SU-DHL-6 (cell line): Measurements from ENCODE around the gene TPD52L2.

Experiments
- H2AFZ ChIP-seq: fragments of 200-600 bp; sonication (generic); 2 replicates; pipeline ENCODE4 v1.6.1; 2014; ENCODE audit warnings: low read depth, mild to moderate bottlenecking, moderate library complexity, mixed read lengths, antibody characterized with exemption, low read length; ENCODE audit not compliant: severe bottlenecking
- H3F3A ChIP-seq: fragments of 200-600 bp; shearing (Covaris generic); 2 replicates; pipeline ENCODE4 v1.6.0; 2016; ENCODE audit warnings: antibody characterized with exemption, mild to moderate bottlenecking; ENCODE audit not compliant: insufficient read depth
- H3K27ac ChIP-seq: fragments of 200-600 bp; sonication (generic); 2 replicates; pipeline ENCODE4 v1.5.1; 2016; ENCODE audit warnings: low read depth, mild to moderate bottlenecking, low read length, moderate library complexity, mixed read lengths
- H3K27me3 ChIP-seq: fragments of 200-600 bp; sonication (generic), shearing (Covaris generic); 2 replicates; pipeline ENCODE4 v1.6.0; 2014; ENCODE audit warnings: mild to moderate bottlenecking, low read length
- H3K36me3 ChIP-seq: fragments of 200-600 bp; sonication (generic); 2 replicates; pipeline ENCODE4 v1.6.1; 2014; ENCODE audit warnings: mild to moderate bottlenecking, low read length, mixed read lengths
- H3K4me2 ChIP-seq: fragments of 300-600, 200-600 bp; shearing (Covaris generic), sonication (generic); 2 replicates; pipeline ENCODE4 v1.6.0; 2014; ENCODE audit warnings: low read length, low read depth, mild to moderate bottlenecking; ENCODE audit not compliant: poor library complexity, severe bottlenecking
- H3K4me3 ChIP-seq: fragments of 200-600 bp; sonication (generic); 2 replicates; pipeline ENCODE4 v1.5.1; 2014; ENCODE audit warnings: antibody characterized with exemption, low read length, mild to moderate bottlenecking, mixed read lengths; ENCODE audit not compliant: insufficient read depth, poor library complexity, severe bottlenecking
- H3K79me2 ChIP-seq: fragments of 200-600 bp; sonication (generic); 2 replicates; pipeline ENCODE4 v1.6.1; 2014; ENCODE audit warnings: mild to moderate bottlenecking, low read length, moderate library complexity; ENCODE audit not compliant: insufficient read depth
- H3K9ac ChIP-seq: fragments of 200-600 bp; sonication (generic); 2 replicates; pipeline ENCODE4 v1.7.0; 2014; ENCODE audit warnings: mild to moderate bottlenecking, low read length
- H3K9me2 ChIP-seq: fragments of 200-600 bp; sonication (generic); replicated peaks from 2 replicates; pipeline ENCODE4 v1.6.1; 2014; ENCODE audit warnings: low read length; ENCODE audit not compliant: insufficient read depth
- H3K9me3 ChIP-seq: fragments of 200-600 bp; sonication (generic); 2 replicates; pipeline ENCODE4 v1.6.1; 2014; ENCODE audit warnings: low read length, mixed read lengths; ENCODE audit not compliant: insufficient read depth
- H4K20me1 ChIP-seq: fragments of 200-600 bp; sonication (generic); 2 replicates; pipeline ENCODE4 v1.6.1; 2014; ENCODE audit warnings: low read depth, mild to moderate bottlenecking, antibody characterized with exemption, low read length, moderate library complexity, mixed read lengths
- EZH2phosphoT487 ChIP-seq: fragments of 200-600 bp; sonication (generic), shearing (Covaris generic); conservative IDR thresholded peaks from 2 replicates; pipeline ENCODE4 v1.6.1; 2018; ENCODE audit warnings: mild to moderate bottlenecking, antibody characterized with exemption, low read length, moderate library complexity, mixed read lengths
- TF ChIP-seq, protein P1 (sequence below): fragments of 200-600 bp; sonication (generic); IDR thresholded peaks from one replicate; pipeline ENCODE4 v1.5.1; 2017; ENCODE audit warnings: antibody characterized with exemption, mild to moderate bottlenecking, low read length, moderate library complexity; ENCODE audit not compliant: insufficient read depth, poor library complexity, severe bottlenecking

TPD52L2 gene

DNA sequence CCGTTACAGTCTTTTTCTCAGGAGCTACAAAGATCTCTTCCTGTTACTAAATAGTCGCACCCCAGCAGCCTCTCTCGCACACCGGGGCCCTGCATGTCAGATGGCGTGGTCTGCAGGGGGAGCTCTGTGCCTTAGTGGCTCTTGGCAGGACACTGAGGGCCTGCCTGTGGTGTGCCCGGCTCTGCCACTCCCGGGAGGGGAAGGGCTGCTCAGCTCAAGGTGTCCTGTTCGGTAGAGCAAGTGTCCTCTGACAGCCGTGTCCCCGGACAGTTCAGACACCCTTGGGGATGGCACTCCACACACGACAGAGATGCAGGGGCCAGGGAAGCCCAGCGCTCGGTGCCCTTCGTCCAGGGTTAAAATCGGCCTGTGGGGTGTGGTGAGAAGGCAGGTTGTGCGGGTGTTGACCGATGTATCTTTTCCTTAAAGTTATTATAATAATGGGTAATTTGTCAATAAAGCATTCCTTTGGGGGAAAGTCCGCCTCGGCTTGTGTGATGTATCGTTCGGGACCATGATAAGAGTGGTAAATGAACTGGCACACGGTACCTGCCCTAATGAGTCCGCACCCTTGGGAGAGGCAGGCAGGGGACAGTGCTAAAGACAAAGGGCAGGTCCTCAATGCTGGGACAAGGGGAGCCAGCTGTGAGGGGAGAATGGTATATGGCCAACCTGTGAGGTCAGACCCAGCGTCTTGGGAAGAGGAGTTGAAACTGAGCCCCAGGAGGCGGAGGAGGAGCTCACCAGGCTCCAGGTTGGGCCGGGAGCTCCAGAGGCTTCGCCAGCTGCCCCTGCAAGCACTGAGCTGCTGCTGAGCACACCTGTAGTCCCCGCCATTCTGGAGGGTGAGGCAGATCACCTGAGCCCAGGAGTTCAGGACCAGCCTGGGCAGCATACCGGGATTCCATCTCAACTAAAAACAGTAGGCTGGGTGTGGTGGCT, 26.3 kb downstream of the TPD52L2 start:
- no peaks in the 10 kb centered on the region for H3K27me3 ChIP-seq
- no peak overlapping the region for H3K9ac ChIP-seq
- H3K27ac ChIP-seq = no peak overlapping the region
- no peak overlapping the region for H3K4me3 ChIP-seq
- H3K9me3 ChIP-seq = no peaks in the 10 kb centered on the region
- TF ChIP-seq EZH2phosphoT487 = no peak
- H3K79me2 ChIP-seq = peaks cover 10% of the 10 kb centered on the region
- no peaks in the 10 kb centered on the region for H3K36me3 ChIP-seq
- H3F3A ChIP-seq = peaks cover 12% of the 10 kb centered on the region; the same call in 1 of the 2 replicates
- no peak overlapping the region for H2AFZ ChIP-seq
- no peaks in the 10 kb centered on the region for H3K9me2 ChIP-seq
- no peaks in the 10 kb centered on the region for H4K20me1 ChIP-seq
- no peak overlapping the region for H3K4me2 ChIP-seq

DNA sequence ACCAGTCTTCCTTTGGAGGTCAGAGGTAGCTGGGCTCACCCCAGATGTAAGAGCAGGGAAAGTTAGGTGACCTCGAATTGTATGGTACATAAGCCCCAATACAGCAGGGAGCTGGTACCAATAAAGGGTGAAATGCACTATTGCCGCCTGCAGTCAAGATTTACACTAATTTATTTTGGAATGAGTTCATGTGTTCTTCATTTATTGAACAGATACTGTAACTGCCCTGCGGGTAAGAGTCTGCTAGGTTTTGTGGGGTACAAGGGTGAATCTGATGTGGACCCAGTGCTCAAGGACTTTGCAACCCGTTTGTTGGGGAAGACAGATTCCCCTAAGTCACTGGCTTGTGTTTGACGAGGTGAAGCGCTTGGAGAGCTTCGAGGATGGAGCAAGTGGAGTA, 27.3 kb downstream of the TPD52L2 start:
- no peak overlapping the region for H3K4me2 ChIP-seq
- no peaks in the 10 kb centered on the region for H3K9me2 ChIP-seq
- H3K27me3 ChIP-seq = no peaks in the 10 kb centered on the region
- H3K36me3 ChIP-seq = no peaks in the 10 kb centered on the region
- no peaks in the 10 kb centered on the region for H3K9me3 ChIP-seq
- peaks cover 20% of the 10 kb centered on the region for H3K79me2 ChIP-seq
- H3K27ac ChIP-seq = no peak overlapping the region
- H3K4me3 ChIP-seq = no peak overlapping the region
- no peak overlapping the region for H2AFZ ChIP-seq
- H3F3A ChIP-seq = peaks cover 12% of the 10 kb centered on the region; the same call in 1 of the 2 replicates
- no peaks in the 10 kb centered on the region; the same call in 1 of the 2 replicates for H4K20me1 ChIP-seq
- H3K9ac ChIP-seq = no peak overlapping the region
- TF ChIP-seq EZH2phosphoT487 = no peak
- TF ChIP-seq, protein P1, sequence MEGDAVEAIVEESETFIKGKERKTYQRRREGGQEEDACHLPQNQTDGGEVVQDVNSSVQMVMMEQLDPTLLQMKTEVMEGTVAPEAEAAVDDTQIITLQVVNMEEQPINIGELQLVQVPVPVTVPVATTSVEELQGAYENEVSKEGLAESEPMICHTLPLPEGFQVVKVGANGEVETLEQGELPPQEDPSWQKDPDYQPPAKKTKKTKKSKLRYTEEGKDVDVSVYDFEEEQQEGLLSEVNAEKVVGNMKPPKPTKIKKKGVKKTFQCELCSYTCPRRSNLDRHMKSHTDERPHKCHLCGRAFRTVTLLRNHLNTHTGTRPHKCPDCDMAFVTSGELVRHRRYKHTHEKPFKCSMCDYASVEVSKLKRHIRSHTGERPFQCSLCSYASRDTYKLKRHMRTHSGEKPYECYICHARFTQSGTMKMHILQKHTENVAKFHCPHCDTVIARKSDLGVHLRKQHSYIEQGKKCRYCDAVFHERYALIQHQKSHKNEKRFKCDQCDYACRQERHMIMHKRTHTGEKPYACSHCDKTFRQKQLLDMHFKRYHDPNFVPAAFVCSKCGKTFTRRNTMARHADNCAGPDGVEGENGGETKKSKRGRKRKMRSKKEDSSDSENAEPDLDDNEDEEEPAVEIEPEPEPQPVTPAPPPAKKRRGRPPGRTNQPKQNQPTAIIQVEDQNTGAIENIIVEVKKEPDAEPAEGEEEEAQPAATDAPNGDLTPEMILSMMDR = no peak

DNA sequence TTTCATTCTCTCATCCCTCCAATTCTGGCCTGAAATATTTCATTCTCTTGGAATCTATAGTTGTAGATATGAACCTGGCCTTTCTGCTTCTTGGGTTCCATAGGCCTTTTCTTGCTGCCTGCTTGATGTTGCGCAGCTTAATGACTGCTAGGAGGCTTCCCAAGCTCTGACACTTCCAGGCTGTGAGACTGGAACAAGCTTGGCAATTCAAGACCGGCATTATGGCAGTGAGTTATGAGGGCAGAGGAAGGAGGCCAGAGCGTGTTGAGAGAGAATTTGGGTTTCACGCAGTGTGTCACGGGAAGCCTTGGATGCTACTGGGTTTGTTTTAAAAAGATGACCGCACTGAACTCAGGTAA, 28.9 kb downstream of the TPD52L2 start:
- peaks cover 12% of the 10 kb centered on the region; the same call in 1 of the 2 replicates for H3F3A ChIP-seq
- no peak overlapping the region for H2AFZ ChIP-seq
- no peak overlapping the region for H3K4me3 ChIP-seq
- no peak overlapping the region for H3K27ac ChIP-seq
- no peaks in the 10 kb centered on the region for H3K36me3 ChIP-seq
- no peak overlapping the region for H3K4me2 ChIP-seq
- H4K20me1 ChIP-seq = no peaks in the 10 kb centered on the region; the same call in 1 of the 2 replicates
- no peaks in the 10 kb centered on the region for H3K27me3 ChIP-seq
- H3K79me2 ChIP-seq = peaks cover 35% of the 10 kb centered on the region
- no peaks in the 10 kb centered on the region for H3K9me2 ChIP-seq
- TF ChIP-seq, protein P1 = no peak
- no peak for TF ChIP-seq EZH2phosphoT487
- H3K9me3 ChIP-seq = no peaks in the 10 kb centered on the region
- no peak overlapping the region for H3K9ac ChIP-seq
